Stimulated activated effector memory CD8-positive, alpha-beta T cell treated with anti-CD3 and anti-CD28 coated beads, Interleukin-12 subunit alpha, Interleukin-12 subunit beta, amount 100 ng/mL, for 72 hours (primary cell): Measurements from ENCODE around the gene FOCAD.
"Not testable (repeated sequence)": the region's sequence is repeated elsewhere in the genome, so short reads cannot be mapped to it uniquely, and the experiment has no call there.

Source experiments
- ATAC-seq: fragments of 150-1000 bp; cut with Tn5 transposase; 2 replicates; pipeline ENCODE4 v1.10.0; 2021
- DNase-seq, 2 donors: peaks; one replicate each; pipeline ENCODE4 v3.0.0; 2021 to 2022; ENCODE audit warnings: low spot score in 2 of 2
- H3K27ac Mint-ChIP-seq: one replicate; pipeline ENCODE4 v1.8.0; 2022; ENCODE audit warnings: mild to moderate bottlenecking, mixed read lengths
- H3K36me3 Mint-ChIP-seq: one replicate; pipeline ENCODE4 v1.8.0; 2022; ENCODE audit warnings: mild to moderate bottlenecking, mixed read lengths
- H3K4me1 Mint-ChIP-seq: one replicate; pipeline ENCODE4 v1.8.0; 2022; ENCODE audit warnings: mixed read lengths
- H3K4me3 Mint-ChIP-seq: one replicate; pipeline ENCODE4 v1.8.0; 2022; ENCODE audit warnings: mild to moderate bottlenecking, mixed read lengths
- H3K9me3 Mint-ChIP-seq: one replicate; pipeline ENCODE4 v1.8.0; 2022; ENCODE audit warnings: mixed read lengths

Gene FOCAD, protein sequence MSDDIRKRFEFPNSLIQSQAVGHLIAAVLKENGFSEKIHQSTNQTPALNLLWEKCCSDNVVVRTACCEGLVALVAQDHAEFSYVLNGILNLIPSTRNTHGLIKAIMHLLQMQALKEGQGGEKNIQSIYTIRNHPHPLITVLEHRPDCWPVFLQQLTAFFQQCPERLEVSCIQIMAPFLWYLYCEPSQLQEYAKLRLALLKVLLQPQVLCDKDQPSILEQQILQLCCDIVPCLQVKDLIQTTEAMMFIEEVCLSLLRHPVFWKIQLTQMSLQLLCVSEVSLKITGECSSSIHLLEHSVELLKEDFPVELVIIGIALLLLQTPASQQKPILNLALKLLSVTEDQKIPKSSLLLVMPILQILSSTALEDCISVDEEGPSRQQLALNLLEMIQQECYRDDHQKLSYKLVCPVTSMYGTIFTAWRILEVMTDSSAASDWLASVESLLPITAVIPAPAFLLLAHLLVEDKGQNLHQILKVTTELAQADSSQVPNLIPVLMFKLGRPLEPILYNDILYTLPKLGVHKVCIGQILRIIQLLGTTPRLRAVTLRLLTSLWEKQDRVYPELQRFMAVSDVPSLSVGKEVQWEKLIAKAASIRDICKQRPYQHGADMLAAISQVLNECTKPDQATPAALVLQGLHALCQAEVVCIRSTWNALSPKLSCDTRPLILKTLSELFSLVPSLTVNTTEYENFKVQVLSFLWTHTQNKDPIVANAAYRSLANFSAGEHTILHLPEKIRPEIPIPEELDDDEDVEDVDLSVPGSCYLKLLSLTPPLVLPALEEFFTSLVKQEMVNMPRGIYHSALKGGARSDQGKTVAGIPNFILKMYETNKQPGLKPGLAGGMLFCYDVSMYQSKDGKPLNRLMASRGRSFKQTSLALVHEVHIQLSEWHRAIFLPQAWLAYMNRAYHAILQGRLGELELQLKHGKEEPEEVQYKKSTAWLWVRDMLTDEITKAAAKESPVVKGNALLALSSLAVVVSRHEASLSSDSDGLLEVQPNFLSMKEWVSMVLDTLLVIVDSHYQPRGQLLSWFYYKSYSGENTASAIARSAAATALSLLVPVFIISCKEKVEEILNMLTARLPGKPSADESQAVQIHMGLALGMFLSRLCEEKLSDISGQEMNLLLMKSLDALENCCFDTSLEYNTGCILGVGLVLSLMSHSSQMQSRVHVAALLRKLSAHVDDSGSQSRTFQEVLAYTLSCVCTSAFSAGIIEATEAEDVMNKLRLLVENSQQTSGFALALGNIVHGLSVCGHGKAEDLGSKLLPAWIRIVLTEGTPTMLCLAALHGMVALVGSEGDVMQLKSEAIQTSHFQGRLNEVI (N-terminal part only)

DNA sequence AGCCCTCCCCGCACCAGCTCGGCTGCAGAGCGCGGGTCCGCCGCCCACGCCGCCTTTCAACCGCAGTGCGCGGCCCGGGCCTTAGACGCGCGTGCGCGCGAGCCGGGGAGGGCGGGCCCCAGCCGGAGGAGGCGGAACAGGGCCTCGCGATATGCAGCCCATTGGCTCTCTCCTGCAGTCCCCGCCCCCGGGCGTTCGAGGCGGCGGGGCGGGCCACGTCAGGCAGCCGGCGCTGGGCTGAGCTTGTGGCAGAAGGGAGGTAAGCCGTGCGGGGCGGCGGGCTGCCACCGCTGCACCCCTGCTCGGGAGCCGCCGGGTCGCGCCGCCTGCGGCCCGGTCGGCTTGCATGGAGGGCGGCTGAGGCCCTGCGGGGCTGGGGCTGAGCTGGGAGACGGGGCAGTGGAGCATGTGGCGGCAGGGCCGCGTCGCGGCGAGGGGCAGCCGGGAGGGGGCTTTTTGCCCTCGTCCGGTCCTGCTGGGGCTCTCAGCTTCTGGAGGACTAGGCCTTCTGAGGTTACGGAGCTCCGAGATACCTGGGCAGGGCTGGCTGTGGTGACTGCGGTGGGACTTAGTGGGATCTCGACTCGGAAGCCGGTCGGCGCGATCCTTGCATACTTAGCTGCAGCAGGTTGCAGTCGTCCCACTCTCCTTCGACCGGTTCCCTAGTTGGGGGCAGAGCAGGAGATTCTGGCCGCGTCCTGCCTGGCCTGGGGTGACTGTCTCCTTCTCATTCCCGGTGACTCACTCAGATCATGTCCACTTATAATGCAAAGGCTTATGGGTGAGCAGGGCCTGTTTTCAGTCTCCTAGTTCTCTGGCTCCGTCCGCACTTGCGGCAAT, at the start of gene FOCAD:
FOCAD (plus strand) TSS at position 225 of the 840 bp plus-strand sequence. CDS start 31,095 bp downstream, outside the sequence.
- H3K36me3 Mint-ChIP-seq: peaks cover 4% of the 10 kb centered on the region
- peaks cover 21% of the 10 kb centered on the region for H3K4me1 Mint-ChIP-seq
- no peaks in the 10 kb centered on the region for H3K9me3 Mint-ChIP-seq
- ATAC-seq (peak; percentile 98), DNase-seq (peak; percentile 93 to 96)
- H3K4me3 Mint-ChIP-seq: peak within 1 kb of the TSS; percentile 78
- peak within 1 kb of the TSS; percentile 82 for H3K27ac Mint-ChIP-seq

DNA sequence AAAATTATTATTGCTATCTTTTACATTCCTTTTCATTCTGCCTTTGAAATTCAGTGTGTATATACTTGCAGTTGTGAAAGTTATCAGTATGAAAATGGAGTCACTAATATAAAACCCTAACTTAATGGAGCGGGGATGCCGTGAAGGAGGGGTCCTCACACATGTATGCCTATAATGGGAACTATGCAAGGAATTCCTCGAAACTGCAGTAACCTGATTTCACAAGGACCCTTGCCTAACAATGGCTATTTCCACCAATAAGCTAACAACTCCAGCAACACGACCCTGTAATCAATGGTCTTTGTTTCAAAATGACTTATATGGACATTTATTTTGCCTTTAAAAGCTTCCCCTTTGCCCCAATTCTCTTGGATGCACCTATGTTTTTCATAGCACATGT, 49.2 kb upstream of the FOCAD start:
- DNase-seq: no peak
- ATAC-seq: no peak
- Mint-ChIP-seq H3K27ac (no peak overlapping the region), H3K36me3 (no peaks in the 10 kb centered on the region), H3K4me3 (no peak overlapping the region), H3K9me3 (no peaks in the 10 kb centered on the region), H3K4me1 (no peaks in the 10 kb centered on the region)

DNA sequence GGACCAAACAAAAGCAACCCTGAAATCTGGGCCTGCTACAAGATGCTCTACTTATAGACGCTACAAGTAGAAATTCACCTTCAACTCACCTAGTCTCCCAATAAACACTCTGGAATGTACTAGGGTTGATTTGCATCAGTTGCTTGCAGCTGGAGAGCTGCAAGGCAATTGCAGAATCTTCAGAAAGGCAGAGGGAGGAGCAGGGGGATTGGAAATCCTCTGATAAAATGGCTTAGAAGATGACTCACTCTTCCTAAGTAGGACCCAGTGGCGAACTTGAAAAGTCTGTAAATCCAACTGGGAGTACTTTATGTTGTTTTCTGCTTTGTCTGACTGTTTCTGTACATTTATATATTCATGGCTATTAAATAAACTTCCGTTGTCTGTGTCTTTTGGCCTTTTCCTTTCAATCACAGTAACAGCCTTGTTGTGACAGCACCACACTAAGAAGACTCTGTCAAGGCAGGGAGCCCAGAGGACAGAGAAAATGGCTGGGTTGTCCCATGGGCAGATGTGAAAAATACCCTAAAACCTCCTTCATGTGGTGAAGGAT, 47.1 kb upstream of the FOCAD start:
- Mint-ChIP-seq H3K4me3 (no peak overlapping the region), H3K9me3 (no peaks in the 10 kb centered on the region), H3K36me3 (peaks cover 5% of the 10 kb centered on the region), H3K27ac (no peak overlapping the region), H3K4me1 (peaks cover 11% of the 10 kb centered on the region)
- DNase-seq (no peak), ATAC-seq (no peak)

DNA sequence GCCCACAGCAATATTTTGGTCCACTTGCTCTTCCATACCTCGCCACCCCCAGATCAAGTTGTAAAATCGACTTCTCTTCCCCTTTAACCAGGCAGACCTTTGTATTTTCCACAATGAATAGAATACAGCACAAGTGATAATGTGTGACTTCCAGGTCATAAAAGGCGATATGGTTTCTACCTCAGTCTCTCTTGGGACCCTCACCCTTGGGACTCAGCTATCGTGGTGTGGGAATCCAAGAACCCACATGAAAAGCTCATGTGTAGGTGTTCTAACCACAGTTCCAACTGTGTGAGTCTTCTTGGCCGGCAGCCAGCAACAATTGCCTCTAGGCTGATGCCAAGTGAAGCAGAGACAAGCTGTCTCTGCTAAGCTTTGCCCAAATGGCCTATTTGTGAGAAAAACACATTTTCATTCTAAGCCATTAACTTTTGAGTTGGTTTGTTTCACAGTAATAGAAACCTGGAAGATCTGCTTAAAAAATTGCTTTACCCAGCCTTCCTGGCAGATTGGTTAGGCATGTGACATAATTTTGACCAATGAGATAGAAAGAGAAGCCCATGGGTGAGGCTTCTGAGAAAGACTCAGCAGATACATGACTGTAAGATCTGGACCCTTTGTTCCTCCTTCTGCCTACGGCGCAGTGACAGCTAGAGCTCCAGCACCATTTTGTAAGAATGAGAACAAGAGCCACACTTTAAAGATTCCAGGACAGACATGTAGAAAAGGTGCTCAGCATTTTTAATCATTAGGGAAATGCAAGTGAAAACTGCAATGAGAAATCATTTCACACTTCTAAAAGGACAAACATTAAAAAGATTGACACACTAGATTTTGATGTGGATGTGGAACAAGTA, 43.5 kb upstream of the FOCAD start:
- peaks cover 11% of the 10 kb centered on the region for H3K4me1 Mint-ChIP-seq
- DNase-seq (peak in 1 of 2 donors; percentile 40), ATAC-seq (peak; percentile 93)
- H3K36me3 Mint-ChIP-seq: peaks cover 5% of the 10 kb centered on the region
- H3K4me3 Mint-ChIP-seq: peak overlapping the region; percentile 28
- peak overlapping the region; percentile 9 for H3K27ac Mint-ChIP-seq
- no peaks in the 10 kb centered on the region for H3K9me3 Mint-ChIP-seq

DNA sequence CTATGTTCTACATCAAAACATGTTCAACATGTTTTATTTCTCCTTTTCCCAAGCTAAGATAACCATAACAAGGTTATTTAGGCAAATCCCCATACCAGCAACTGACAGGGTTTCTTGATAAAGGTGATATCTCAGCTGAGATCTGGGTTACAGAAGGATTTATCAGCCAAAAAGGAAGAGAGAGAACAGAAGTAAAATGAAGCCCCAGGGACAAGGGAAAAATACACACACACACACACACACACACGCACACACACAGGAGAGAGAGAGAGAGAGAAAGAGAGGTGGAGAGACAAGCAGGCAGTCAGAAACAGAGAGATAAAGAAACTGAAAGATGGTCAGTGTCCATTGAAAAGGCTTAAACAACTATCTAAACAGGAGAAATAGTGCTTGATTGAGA, 42.0 kb upstream of the FOCAD start:
- ATAC-seq (no peak), DNase-seq (no peak)
- no peaks in the 10 kb centered on the region for H3K9me3 Mint-ChIP-seq
- H3K4me1 Mint-ChIP-seq: peaks cover 11% of the 10 kb centered on the region
- no peak overlapping the region for H3K27ac Mint-ChIP-seq
- no peak overlapping the region for H3K4me3 Mint-ChIP-seq
- H3K36me3 Mint-ChIP-seq: peaks cover 5% of the 10 kb centered on the region

DNA sequence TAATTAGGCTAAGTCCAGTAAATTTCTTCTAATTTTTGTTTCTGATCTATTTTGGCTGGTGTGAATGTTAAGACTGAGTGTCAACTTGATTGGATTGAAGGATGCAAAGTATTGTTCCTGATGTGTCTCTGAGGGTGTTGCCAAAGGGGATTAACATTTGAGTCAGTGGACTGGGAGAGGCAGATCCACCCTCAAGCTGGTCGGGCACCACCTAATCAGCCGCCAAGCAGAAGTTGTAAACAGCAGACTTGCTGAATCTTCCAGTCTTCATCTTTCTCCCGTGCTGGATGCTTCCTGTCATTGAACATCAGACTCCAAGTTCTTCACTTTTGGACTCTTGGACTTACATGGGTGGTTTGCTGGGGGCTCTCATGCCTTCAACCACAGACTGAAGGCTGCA, 40.4 kb upstream of the FOCAD start:
- Mint-ChIP-seq H3K27ac (no peak overlapping the region), H3K4me1 (peaks cover 11% of the 10 kb centered on the region), H3K36me3 (peaks cover 5% of the 10 kb centered on the region), H3K9me3 (no peaks in the 10 kb centered on the region), H3K4me3 (no peak overlapping the region)
- DNase-seq (no peak), ATAC-seq (no peak)

DNA sequence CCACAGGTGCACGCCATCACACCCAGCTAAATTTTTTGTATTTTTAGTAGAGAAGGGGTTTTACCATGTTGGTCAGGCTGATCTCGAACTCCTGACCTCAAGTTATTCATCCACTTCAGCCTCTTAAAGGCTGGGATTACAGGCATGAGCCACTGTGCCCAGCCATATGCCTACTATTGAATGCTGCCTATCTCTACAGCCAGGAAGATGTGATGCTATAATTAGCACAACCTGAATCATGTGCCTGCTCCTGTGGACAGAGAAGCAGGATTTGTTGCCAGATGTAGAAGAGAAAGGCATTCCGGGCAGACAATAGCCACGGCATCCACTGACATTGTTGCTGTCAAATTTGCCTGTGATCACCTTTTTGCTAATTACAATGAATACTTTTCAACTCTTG, 37.4 kb upstream of the FOCAD start:
- H3K4me1 Mint-ChIP-seq: no peaks in the 10 kb centered on the region
- no peak overlapping the region for H3K27ac Mint-ChIP-seq
- H3K4me3 Mint-ChIP-seq: no peak overlapping the region
- no peaks in the 10 kb centered on the region for H3K9me3 Mint-ChIP-seq
- no peak for ATAC-seq
- H3K36me3 Mint-ChIP-seq: no peaks in the 10 kb centered on the region
- no peak for DNase-seq

DNA sequence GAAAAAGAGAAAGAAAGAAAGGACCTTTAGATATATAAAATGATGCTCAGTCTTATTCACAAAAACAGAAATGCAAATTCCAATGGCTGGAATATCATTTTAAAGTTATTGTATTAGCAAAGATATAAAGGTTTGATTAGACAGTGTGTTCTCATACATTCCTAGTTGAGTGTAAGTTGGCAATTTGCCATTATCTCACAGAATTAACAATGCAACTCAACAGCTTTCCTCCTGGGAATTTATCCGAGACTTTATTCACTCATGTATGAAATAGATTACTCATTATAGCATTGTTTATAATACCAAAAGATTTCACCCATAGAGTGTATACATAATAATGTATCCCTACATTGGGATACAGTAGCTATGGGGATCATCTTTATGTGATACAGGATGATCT, 34.7 kb upstream of the FOCAD start:
- H3K4me3 Mint-ChIP-seq: no peak overlapping the region
- DNase-seq: no peak

DNA sequence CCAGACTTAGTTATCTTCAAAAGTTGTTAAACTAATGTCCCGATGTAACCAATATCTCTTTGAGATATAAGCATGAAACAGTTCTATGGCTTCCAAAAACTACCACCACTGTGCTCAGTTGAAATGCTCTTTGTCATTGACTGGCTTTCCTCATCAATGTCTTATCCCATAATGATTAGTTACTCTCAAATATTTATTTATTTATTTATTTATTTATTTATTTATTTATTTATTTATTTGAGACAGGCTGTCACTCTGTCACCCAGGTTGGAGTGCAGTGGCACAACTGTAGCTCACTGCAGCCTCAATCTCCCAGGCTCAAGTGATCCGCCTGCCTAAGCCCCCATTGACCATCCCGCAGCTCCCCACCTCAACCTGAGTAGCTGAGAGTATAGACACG, 33.7 kb upstream of the FOCAD start:
- no peak for DNase-seq
- Mint-ChIP-seq H3K27ac (no peak overlapping the region), H3K4me3 (no peak overlapping the region), H3K36me3 (no peaks in the 10 kb centered on the region), H3K4me1 (no peaks in the 10 kb centered on the region), H3K9me3 (no peaks in the 10 kb centered on the region)
- ATAC-seq: no peak

More for the DNA sequence above, 34.7 kb upstream of the FOCAD start:
- no peaks in the 10 kb centered on the region for H3K9me3 Mint-ChIP-seq
- H3K4me1 Mint-ChIP-seq: no peaks in the 10 kb centered on the region
- ATAC-seq: no peak
- no peak overlapping the region for H3K27ac Mint-ChIP-seq
- H3K36me3 Mint-ChIP-seq: no peaks in the 10 kb centered on the region

DNA sequence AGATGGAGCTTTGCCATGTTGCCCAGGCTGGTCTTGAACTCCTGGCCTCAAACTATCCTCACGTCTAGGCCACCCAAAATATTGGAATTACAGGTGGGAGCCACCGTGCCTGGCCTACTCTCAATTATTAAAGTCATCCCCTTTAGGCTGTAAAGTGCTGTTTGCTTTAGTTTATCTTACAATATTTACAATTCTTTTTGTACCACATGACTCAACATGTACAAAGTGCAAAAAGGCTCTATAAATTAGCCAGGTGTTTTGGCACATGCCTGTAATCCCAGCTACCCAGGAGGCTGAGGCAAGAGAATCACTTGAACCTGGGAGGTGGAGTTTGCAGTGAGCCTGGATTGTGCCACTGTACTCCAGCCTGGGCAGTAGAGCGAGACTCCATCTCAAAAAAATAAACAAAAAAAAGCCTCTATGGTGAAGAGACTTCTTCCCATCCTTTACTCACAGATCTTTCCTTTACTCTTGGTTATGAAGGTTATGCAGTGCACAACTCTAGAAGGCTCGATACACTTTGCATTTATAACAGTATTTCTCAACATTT, 33.2 kb upstream of the FOCAD start:
- H3K27ac Mint-ChIP-seq: no peak overlapping the region
- no peak overlapping the region for H3K4me3 Mint-ChIP-seq
- no peaks in the 10 kb centered on the region for H3K36me3 Mint-ChIP-seq
- no peaks in the 10 kb centered on the region for H3K4me1 Mint-ChIP-seq
- ATAC-seq: no peak
- H3K9me3 Mint-ChIP-seq: no peaks in the 10 kb centered on the region
- no peak for DNase-seq

DNA sequence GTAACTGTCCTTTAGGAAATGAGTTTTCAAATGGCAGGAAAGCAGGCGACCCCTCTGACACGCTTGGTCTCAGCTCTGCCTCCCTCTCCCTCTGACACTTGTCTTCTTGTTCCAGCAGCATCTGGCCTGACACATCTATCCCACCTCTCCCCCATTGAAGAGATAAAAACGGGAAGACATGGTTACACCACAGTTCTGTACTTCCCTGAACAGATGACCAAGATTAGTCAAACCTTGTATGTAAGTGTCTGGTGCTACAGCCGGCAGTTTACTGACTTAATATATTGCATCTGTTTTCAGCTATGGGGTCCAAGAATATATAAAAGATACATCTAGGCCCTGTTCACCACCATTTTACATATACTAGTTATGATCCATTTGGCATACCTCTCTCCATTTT, 32.1 kb upstream of the FOCAD start:
- H3K36me3 Mint-ChIP-seq: no peaks in the 10 kb centered on the region
- no peak overlapping the region for H3K4me3 Mint-ChIP-seq
- DNase-seq (no peak), ATAC-seq (no peak)
- no peaks in the 10 kb centered on the region for H3K9me3 Mint-ChIP-seq
- H3K27ac Mint-ChIP-seq: no peak overlapping the region
- H3K4me1 Mint-ChIP-seq: no peaks in the 10 kb centered on the region

DNA sequence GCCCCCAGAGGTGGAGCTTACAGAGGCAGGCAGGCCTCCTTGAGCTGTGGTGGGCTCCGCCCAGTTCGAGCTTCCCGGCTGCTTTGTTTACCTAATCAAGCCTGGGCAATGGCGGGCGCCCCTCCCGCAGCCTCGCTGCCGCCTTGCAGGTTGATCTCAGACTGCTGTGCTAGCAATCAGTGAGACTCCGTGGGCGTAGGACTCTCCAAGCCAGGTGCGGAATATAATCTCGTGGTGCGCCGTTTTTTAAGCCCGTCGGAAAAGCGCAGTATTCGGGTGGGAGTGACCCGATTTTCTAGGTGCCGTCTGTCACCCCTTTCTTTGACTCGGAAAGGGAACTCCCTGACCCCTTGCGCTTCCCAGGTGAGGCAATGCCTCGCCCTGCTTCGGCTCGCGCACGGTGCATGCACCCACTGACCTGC, 25.8 kb upstream of the FOCAD start:
- peak; percentile 18 to 62 for DNase-seq
- not testable (repeated sequence) for H3K4me3 Mint-ChIP-seq, H3K36me3 Mint-ChIP-seq, H3K27ac Mint-ChIP-seq, H3K9me3 Mint-ChIP-seq, H3K4me1 Mint-ChIP-seq, ATAC-seq
